Amniotic stem cell (primary cell): Measurements from ENCODE around the gene WFDC2.

Source experiments
- DNase-seq: peaks from one replicate; lab custom pipeline; 2025; lab: John Stamatoyannopoulos, UW

WFDC2 gene

GRCh38 chr20:45497971-45498494 is 28.5 kb downstream of the WFDC2 start:
- no peak for DNase-seq

DNA sequence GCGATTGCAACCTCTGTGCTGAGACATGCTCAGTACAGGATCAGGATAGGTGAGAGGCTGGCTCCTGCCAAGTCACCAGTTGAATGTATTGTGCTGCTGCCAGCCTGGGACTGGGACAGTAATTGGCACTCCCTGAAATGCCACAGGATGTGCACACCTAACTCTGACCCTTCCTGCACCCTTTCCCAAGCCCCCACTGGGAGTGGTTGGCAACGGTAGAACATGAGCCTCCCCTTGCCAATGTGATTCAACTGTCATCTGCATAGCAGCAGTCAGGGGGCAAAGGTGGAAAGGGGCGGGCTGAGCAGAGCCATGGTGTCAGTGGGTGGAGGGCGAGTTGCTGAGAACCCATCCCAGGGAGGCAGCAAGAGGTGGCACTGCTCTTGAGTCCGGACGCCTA is 30.5 kb downstream of the WFDC2 start:
- no peak for DNase-seq

- DNase-seq, result no peak
Observed at GRCh38 chr20:45501600-45501999, 32.0 kb downstream of the WFDC2 start.

GRCh38 chr20:45502561-45502960 is 33.0 kb downstream of the WFDC2 start:
- no peak for DNase-seq

- no peak for DNase-seq
Observed at GRCh38 chr20:45503403-45503802, 33.9 kb downstream of the WFDC2 start.

GRCh38 chr20:45506398-45506797 is 36.8 kb downstream of the WFDC2 start:
- no peak for DNase-seq

GRCh38 chr20:45507011-45507820 is 37.7 kb downstream of the WFDC2 start:
- no peak for DNase-seq

GRCh38 chr20:45508068-45508886 is 38.7 kb downstream of the WFDC2 start:
- no peak for DNase-seq

DNA sequence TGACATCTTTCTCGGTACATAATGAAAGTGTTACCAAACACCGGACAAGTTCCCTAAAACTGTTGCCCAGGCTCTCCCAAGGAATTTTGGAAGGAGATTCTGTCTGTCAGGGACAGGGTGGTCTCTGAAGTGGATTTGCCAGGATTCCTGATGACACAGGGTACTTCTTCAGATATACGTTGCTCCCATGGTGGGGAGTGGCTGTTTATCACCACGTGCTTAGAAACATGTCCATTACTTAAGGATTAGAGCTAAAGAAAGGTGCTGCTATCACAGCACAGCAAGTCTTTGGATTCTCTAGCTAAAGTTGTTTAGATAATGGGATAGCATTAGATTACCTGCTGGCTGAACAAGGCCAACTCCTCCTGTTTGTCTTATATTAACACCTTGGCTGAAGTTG is 39.5 kb downstream of the WFDC2 start:
- DNase-seq, result no peak

- DNase-seq, result no peak
Observed at GRCh38 chr20:45510242-45510862, 40.8 kb downstream of the WFDC2 start.

DNA sequence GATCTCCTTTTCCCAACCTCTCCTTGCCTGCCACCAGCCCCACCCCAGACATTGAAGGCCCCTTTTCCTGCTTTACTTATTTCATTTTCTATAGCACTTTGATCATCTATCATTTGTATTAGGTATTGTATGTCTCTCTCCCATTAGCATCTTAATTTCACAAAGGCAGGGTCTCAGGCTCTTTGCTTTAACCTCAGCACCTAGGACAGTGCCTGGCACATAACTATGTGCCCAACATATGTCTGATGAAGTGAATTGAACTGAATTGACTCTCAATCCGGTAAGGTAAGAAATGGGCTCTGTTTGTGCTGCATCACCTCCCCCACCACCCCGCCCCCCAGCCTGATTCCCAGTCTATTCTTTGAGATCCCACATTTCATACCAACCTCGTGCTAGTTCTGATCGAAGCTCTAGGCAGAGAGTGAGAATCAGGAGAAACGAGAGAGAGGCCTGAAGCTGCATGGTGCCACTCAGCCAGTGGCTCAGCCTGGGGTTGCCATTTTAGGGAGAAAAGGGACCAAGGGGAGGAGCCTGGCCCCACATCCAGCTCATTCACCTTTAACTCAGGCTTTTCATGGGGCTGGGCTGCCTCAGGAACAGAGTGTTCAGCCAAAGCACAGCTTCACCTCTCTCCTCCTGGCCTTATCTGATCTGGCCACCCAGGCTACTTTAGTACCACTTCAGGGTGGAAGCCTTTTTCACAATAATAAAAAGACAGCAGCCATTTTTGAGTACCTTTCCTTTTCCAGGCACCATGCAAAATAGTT is 45.8 kb downstream of the WFDC2 start, which contains the start of gene SPINT3:
Gene SPINT3, minus strand, starts transcription at position 476 of the 767 bp plus-strand sequence. Its CDS starts 14 bp downstream, at position 462.
- DNase-seq, result no peak

GRCh38 chr20:45518282-45518681 is 48.7 kb downstream of the WFDC2 start:
- DNase-seq, result no peak

GRCh38 chr20:45523821-45524220 is 54.3 kb downstream of the WFDC2 start:
- DNase-seq, result no peak

DNA sequence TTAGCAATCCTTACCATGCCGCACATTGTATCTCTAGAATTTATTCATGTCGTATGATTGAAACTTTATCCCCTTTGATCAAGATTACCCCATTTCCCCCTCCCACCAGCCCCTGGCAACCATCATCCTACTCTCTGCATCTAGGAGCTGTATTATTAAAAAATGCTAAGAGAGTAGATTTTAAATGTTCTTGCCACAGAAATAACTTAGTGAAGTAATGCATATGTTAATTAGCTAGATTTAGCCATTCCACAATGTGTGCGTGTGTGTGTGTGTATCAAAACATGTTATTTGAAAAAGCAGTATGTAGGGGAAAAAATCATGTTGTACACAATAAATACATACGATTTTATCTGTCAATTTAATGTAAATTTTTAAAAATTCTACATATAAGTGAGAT is 57.7 kb downstream of the WFDC2 start:
- DNase-seq, result no peak
